PC-3 (cell line): ENCODE data around the gene TDRKH. TPM values are rescaled to one million over a fixed set of nuclear protein-coding genes. Genes with fewer than 3 reads are reported as not detected.
A peak's percentile ranks its signal among the peaks of the same experiment; 100 is the strongest.

Experiments used
- ATAC-seq: fragments of 200-7000 bp; cut with Tn5 transposase; 2 replicates; pipeline ENCODE4 v1.9.1; 2020; ENCODE audit warnings: mild to moderate bottlenecking, moderate library complexity
- BruUV-seq: library from RNA; stranded (reverse); fragments of 400-500 nt; replicated peaks from 2 replicates; lab custom pipeline; 2021; lab: Mats Ljungman, UMichigan
- CTCF ChIA-PET: fragments of 300-600 bp; sonication (Branson Sonifier 250); formaldehyde crosslinking; loops from one replicate; lab custom pipeline; 2022; ENCODE audit warnings: antibody characterized with exemption; lab: Charles Lee
- POLR2A ChIA-PET: fragments of 300-600 bp; sonication (Branson Sonifier 250); formaldehyde crosslinking; loops from one replicate; lab custom pipeline; 2022; ENCODE audit warnings: antibody characterized with exemption; ENCODE audit not compliant: unreplicated experiment; lab: Charles Lee
- DNase-seq: peaks from one replicate; pipeline ENCODE4 v3.0.0-alpha.2; 2015
- H2AFZ ChIP-seq: fragments of 300-600 bp; sonication (generic); 2 replicates; pipeline ENCODE4 v1.6.0; 2016; ENCODE audit warnings: antibody characterized with exemption, low read length
- H3F3A ChIP-seq: fragments of 300-600 bp; sonication (generic); one replicate; pipeline ENCODE4 v1.6.0; 2017; ENCODE audit warnings: antibody characterized with exemption, low read length, control low read depth, mild to moderate bottlenecking; ENCODE audit not compliant: unreplicated experiment
- H3K27ac ChIP-seq: fragments of 300-600 bp; sonication (generic); 2 replicates; pipeline ENCODE4 v1.5.1; 2016; ENCODE audit warnings: mild to moderate bottlenecking, low read length
- H3K27me3 ChIP-seq: fragments of 300-600 bp; sonication (generic); 2 replicates; pipeline ENCODE4 v1.6.1; 2016; ENCODE audit warnings: low read length, mixed read lengths
- H3K36me3 ChIP-seq: fragments of 300-600 bp; sonication (generic); 2 replicates; pipeline ENCODE4 v1.6.1; 2016; ENCODE audit warnings: low read depth, mixed run types, low read length, mixed read lengths
- H3K4me1 ChIP-seq: fragments of 300-600 bp; sonication (generic); 2 replicates; pipeline ENCODE4 v1.5.1; 2016; ENCODE audit warnings: low read length; ENCODE audit not compliant: insufficient read depth
- H3K4me2 ChIP-seq: fragments of 300-600 bp; sonication (generic); 2 replicates; pipeline ENCODE4 v1.6.0; 2016; ENCODE audit warnings: low read length
- H3K4me3 ChIP-seq: fragments of 300-600 bp; sonication (generic); 2 replicates; pipeline ENCODE4 v1.5.1; 2016; ENCODE audit warnings: mild to moderate bottlenecking, low read length, mixed read lengths
- H3K79me2 ChIP-seq: fragments of 300-600 bp; sonication (generic); 2 replicates; pipeline ENCODE4 v1.6.1; 2017; ENCODE audit warnings: low read length, mixed read lengths
- H3K9ac ChIP-seq: fragments of 300-600 bp; sonication (generic); 2 replicates; pipeline ENCODE4 v1.6.0; 2016; ENCODE audit warnings: mild to moderate bottlenecking, low read length
- H3K9me2 ChIP-seq: fragments of 300-600 bp; sonication (generic); replicated peaks from 2 replicates; pipeline ENCODE4 v1.6.1; 2016; ENCODE audit warnings: mixed run types, low read length, mixed read lengths
- H3K9me3 ChIP-seq: fragments of 300-600 bp; sonication (generic); 2 replicates; pipeline ENCODE4 v1.6.1; 2016; ENCODE audit warnings: low read length, mixed read lengths
- H4K20me1 ChIP-seq: fragments of 300-600 bp; sonication (generic); 2 replicates; pipeline ENCODE4 v1.6.1; 2016; ENCODE audit warnings: low read length, mixed read lengths
- CTCF ChIP-seq: fragments of 300-600 bp; sonication (generic); conservative IDR thresholded peaks from 2 replicates; pipeline ENCODE4 v1.5.1; 2017; ENCODE audit warnings: antibody characterized with exemption, low read depth, mild to moderate bottlenecking, low read length
- EZH2 ChIP-seq: fragments of 300-600 bp; sonication (generic); IDR thresholded peaks from one replicate; pipeline ENCODE4 v1.6.1; 2017; ENCODE audit warnings: antibody characterized with exemption, mild to moderate bottlenecking, low read length; ENCODE audit not compliant: unreplicated experiment
- EZH2phosphoT487 ChIP-seq: fragments of 300-600 bp; sonication (generic); IDR thresholded peaks from 2 replicates; pipeline ENCODE4 v1.6.1; 2018; ENCODE audit warnings: mild to moderate bottlenecking, antibody characterized with exemption, low read length, borderline replicate concordance
- intact Hi-C: fragments of 100-400 bp; cut with micrococcal nuclease; formaldehyde crosslinking; loops from 2 replicates; pipeline ENCODE4 v1.9.0; 2023
- total RNA-seq: library from RNA; depleted of rRNA; stranded (reverse); fragments of >200 nt; gene quantifications from 2 replicates; pipeline ENCODE4 v1.2.3, GENCODE V29; 2014

TDRKH gene
- total RNA-seq, 1 experiment from 2014 or later, result 15.2 TPM

- no peaks in the 10 kb centered on the region for H4K20me1 ChIP-seq
- no peaks in the 10 kb centered on the region for H3F3A ChIP-seq
- H3K79me2 ChIP-seq, result no peaks in the 10 kb centered on the region
- no peak overlapping the region for H3K9ac ChIP-seq
- peaks cover 24% of the 10 kb centered on the region for H3K4me1 ChIP-seq
- peak; percentile 68 for DNase-seq
- TF ChIP-seq CTCF, result no peak
- TF ChIP-seq EZH2phosphoT487, result no peak
- no peak for TF ChIP-seq EZH2
- intact Hi-C loops, result loop anchor here (10.0 kb wide), 2 partner anchors 218 to 488 kb away; partner anchors contain the start of genes RFX5 and SNX27
- no peaks in the 10 kb centered on the region for H3K9me3 ChIP-seq
- no TSS peak for BruUV-seq
- H2AFZ ChIP-seq, result peak overlapping the region; percentile 46
- H3K9me2 ChIP-seq, result no peaks in the 10 kb centered on the region
- no peak overlapping the region for H3K27ac ChIP-seq
- peak; percentile 7; the same call in 1 of the 2 replicates for ATAC-seq
- no peaks in the 10 kb centered on the region for H3K36me3 ChIP-seq
- CTCF ChIA-PET, result interaction anchor here (1.0 kb wide), 1 partner anchor 69 kb away, joined by 3 read pairs; the partner anchor contains the start of gene MRPL9
- no peak overlapping the region for H3K4me3 ChIP-seq
- POLR2A ChIA-PET, result no interaction called here
- H3K4me2 ChIP-seq, result no peak overlapping the region
- no peaks in the 10 kb centered on the region for H3K27me3 ChIP-seq
Measured at GRCh38 chr1:151832318-151832980, 42.1 kb upstream of the TDRKH start.

GRCh38 chr1:151831605-151832004, 41.3 kb upstream of the TDRKH start, which contains the start of gene RORC:
Gene RORC (minus strand): TSS chr1:151831802. CDS start chr1:151831764, 38 bp downstream.
- no peak within 1 kb of the TSS for H3K4me2 ChIP-seq
- no peaks in the 10 kb centered on the region for H3K9me3 ChIP-seq
- ChIA-PET POLR2A (no interaction called here), CTCF (no interaction called here)
- no peaks in the 10 kb centered on the region for H3K9me2 ChIP-seq
- H3K9ac ChIP-seq, result no peak within 1 kb of the TSS
- DNase-seq (no peak), ATAC-seq (no peak)
- TF ChIP-seq CTCF, result no peak
- no peak for TF ChIP-seq EZH2phosphoT487
- no peak for TF ChIP-seq EZH2
- H3K79me2 ChIP-seq, result no peaks in the 10 kb centered on the region
- no TSS peak for BruUV-seq
- no peaks in the 10 kb centered on the region for H3K36me3 ChIP-seq
- peaks cover 17% of the 10 kb centered on the region for H3K4me1 ChIP-seq
- intact Hi-C loops, result loop anchor here (10.0 kb wide), 2 partner anchors 217 to 487 kb away; partner anchors contain the start of genes RFX5 and SNX27
- H3K4me3 ChIP-seq, result no peak within 1 kb of the TSS
- no peaks in the 10 kb centered on the region for H3K27me3 ChIP-seq
- no peaks in the 10 kb centered on the region for H3F3A ChIP-seq
- H4K20me1 ChIP-seq, result no peaks in the 10 kb centered on the region
- H3K27ac ChIP-seq, result no peak within 1 kb of the TSS
- H2AFZ ChIP-seq, result peak within 1 kb of the TSS; percentile 46

GRCh38 chr1:151831256-151831591, 40.9 kb upstream of the TDRKH start:
- TF ChIP-seq EZH2, result no peak
- TF ChIP-seq EZH2phosphoT487, result no peak
- TF ChIP-seq CTCF, result no peak
- H3K4me3 ChIP-seq, result no peak overlapping the region
- H3K9me3 ChIP-seq, result no peaks in the 10 kb centered on the region
- H3K4me2 ChIP-seq, result no peak overlapping the region
- CTCF ChIA-PET, result interaction anchor here (0.7 kb wide), 1 partner anchor 172 kb away, joined by 4 read pairs; no protein-coding TSS in a partner anchor
- H3K9ac ChIP-seq, result no peak overlapping the region
- BruUV-seq, result no TSS peak
- no peak for ATAC-seq
- POLR2A ChIA-PET, result no interaction called here
- peaks cover 13% of the 10 kb centered on the region for H3K4me1 ChIP-seq
- H3K9me2 ChIP-seq, result no peaks in the 10 kb centered on the region
- no peak overlapping the region for H2AFZ ChIP-seq
- DNase-seq, result no peak
- no peaks in the 10 kb centered on the region for H3K27me3 ChIP-seq
- H3K36me3 ChIP-seq, result no peaks in the 10 kb centered on the region
- H3K79me2 ChIP-seq, result no peaks in the 10 kb centered on the region
- H3F3A ChIP-seq, result no peaks in the 10 kb centered on the region
- intact Hi-C loops, result loop anchor here (10.0 kb wide), 2 partner anchors 216 to 486 kb away; partner anchors contain the start of genes RFX5 and SNX27
- H4K20me1 ChIP-seq, result no peaks in the 10 kb centered on the region
- no peak overlapping the region for H3K27ac ChIP-seq
